GM12865 (cell line): ENCODE measurements around the gene AFF2.

Experiments used
- DNase-seq: peaks from one replicate; pipeline ENCODE4 v3.0.0; 2010; ENCODE audit warnings: low read depth
- H3K4me3 ChIP-seq: 2 replicates; pipeline ENCODE4 v1.5.1; 2011; ENCODE audit warnings: mild to moderate bottlenecking, low read depth, low read length, control low read depth
- CTCF ChIP-seq: IDR thresholded peaks from 2 replicates; pipeline ENCODE4 v1.5.1; 2011; ENCODE audit warnings: low read length, control low read depth, low read depth, inconsistent platforms; ENCODE audit not compliant: insufficient read depth; ENCODE audit errors: missing control alignments

The AFF2 gene

GRCh38 chrX:149002320-149002719 lies 501.9 kb downstream of the AFF2 start:
- DNase-seq = no peak
- no peak for TF ChIP-seq CTCF

GRCh38 chrX:149003863-149004660 lies 503.6 kb downstream of the AFF2 start:
- no peak overlapping the region for H3K4me3 ChIP-seq
- peak; percentile 60 for DNase-seq
- TF ChIP-seq CTCF = no peak

More at GRCh38 chrX:149002320-149002719, 501.9 kb downstream of the AFF2 start:
- no peak overlapping the region for H3K4me3 ChIP-seq

DNA sequence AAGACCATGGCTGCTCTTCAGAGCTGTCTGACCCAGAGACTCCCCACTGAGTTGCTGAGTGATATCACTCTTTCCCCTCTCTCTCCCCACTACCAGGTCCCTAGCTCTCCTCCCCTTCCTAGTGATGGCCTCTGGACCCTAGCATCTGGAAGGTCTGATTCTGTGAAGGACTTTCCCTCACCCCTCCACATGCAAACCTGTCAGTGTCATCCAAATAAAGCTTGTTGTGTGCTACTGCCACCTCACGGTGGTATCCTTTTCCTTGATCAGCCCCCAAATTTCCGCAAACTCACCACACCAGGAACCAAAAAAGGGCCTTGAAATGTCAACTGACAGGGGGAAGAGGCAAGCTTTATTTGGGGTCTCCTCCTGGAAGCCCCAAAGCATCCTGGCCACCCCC lies 504.5 kb downstream of the AFF2 start:
- no peak overlapping the region for H3K4me3 ChIP-seq
- no peak for TF ChIP-seq CTCF
- DNase-seq = peak; percentile 32

- TF ChIP-seq CTCF = no peak
- DNase-seq = no peak
- H3K4me3 ChIP-seq = no peak overlapping the region
Observed at GRCh38 chrX:149006235-149006634, 505.8 kb downstream of the AFF2 start.

- no peak for DNase-seq
- no peak for TF ChIP-seq CTCF
- H3K4me3 ChIP-seq = no peak overlapping the region
Observed at GRCh38 chrX:149007423-149007822, 507.0 kb downstream of the AFF2 start.

GRCh38 chrX:149010013-149010852 lies 509.8 kb downstream of the AFF2 start:
- DNase-seq = no peak
- no peak overlapping the region for H3K4me3 ChIP-seq
- TF ChIP-seq CTCF = no peak

DNA sequence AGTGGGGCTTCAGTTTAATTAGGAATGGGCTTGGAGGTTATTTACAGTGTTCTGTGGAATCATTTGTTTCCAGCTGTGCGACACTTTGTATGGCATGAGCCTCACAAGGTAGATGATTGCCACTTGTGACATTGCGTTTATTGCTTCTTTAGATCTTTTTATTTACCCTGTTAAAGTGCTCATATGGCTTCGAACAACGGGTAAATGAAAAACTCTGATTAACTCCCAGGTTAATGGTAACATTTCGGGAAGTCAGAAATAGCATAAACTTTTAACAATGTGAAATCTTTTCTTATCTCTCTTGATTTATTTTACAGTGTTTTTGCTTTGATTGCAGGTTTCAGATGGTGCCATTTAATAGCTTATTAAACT lies 510.4 kb downstream of the AFF2 start:
- no peak overlapping the region for H3K4me3 ChIP-seq
- DNase-seq = no peak
- no peak for TF ChIP-seq CTCF
